Smooth muscle cell (in vitro differentiated cells): Measurements from ENCODE around the gene CDK17. TPM values are rescaled to one million over a fixed set of nuclear protein-coding genes. Genes with fewer than 3 reads are reported as not detected.

Experiments
- DNase-seq: peaks from one replicate; lab custom pipeline; 2025; ENCODE audit not compliant: unreplicated experiment; lab: John Stamatoyannopoulos, UW
- H2AFZ ChIP-seq: fragments of 200-600 bp; sonication (generic); 2 replicates; pipeline ENCODE4 v1.6.0; 2016; ENCODE audit warnings: antibody characterized with exemption, low read depth, mild to moderate bottlenecking
- H3F3A ChIP-seq: fragments of 200-600 bp; sonication (generic); 2 replicates; pipeline ENCODE4 v1.6.0; 2017; ENCODE audit warnings: antibody characterized with exemption, low read depth
- H3K27ac ChIP-seq: fragments of 200-600 bp; sonication (generic); 2 replicates; pipeline ENCODE4 v1.5.1; 2016; ENCODE audit warnings: low read depth, mild to moderate bottlenecking
- H3K27me3 ChIP-seq: fragments of 200-600 bp; sonication (generic); 2 replicates; pipeline ENCODE4 v1.6.1; 2016; ENCODE audit warnings: low read depth, mild to moderate bottlenecking
- H3K36me3 ChIP-seq: fragments of 200-600 bp; sonication (generic); 2 replicates; pipeline ENCODE4 v1.5.1; 2016; ENCODE audit warnings: low read depth
- H3K4me1 ChIP-seq: fragments of 200-600 bp; sonication (generic); 2 replicates; pipeline ENCODE4 v1.5.1; 2016; ENCODE audit warnings: low read depth
- H3K4me2 ChIP-seq: fragments of 200-600 bp; sonication (generic); 2 replicates; pipeline ENCODE4 v1.6.0; 2016; ENCODE audit warnings: mild to moderate bottlenecking
- H3K4me3 ChIP-seq: fragments of 200-600 bp; sonication (generic); 2 replicates; pipeline ENCODE4 v1.5.1; 2016; ENCODE audit warnings: mild to moderate bottlenecking
- H3K79me2 ChIP-seq: fragments of 200-600 bp; sonication (generic); 2 replicates; pipeline ENCODE4 v1.6.0; 2016; ENCODE audit warnings: low read depth, mild to moderate bottlenecking
- H3K9ac ChIP-seq: fragments of 200-600 bp; sonication (generic); 2 replicates; pipeline ENCODE4 v1.6.0; 2016; ENCODE audit warnings: low read depth
- H3K9me3 ChIP-seq: fragments of 200-600 bp; sonication (generic); replicated peaks from 2 replicates; pipeline ENCODE4 v1.5.1; 2016; ENCODE audit warnings: low read depth
- H4K20me1 ChIP-seq: fragments of 200-600 bp; sonication (generic); 2 replicates; pipeline ENCODE4 v1.6.0; 2016; ENCODE audit warnings: low read depth
- CTCF ChIP-seq: fragments of 200-600 bp; sonication (generic); IDR thresholded peaks from 2 replicates; pipeline ENCODE4 v1.5.1; 2017; ENCODE audit warnings: borderline replicate concordance, mild to moderate bottlenecking, antibody characterized with exemption; ENCODE audit not compliant: insufficient read depth, poor library complexity, severe bottlenecking
- WGBS: methylation state at CpG from one replicate; pipeline ENCODE4 v1.1.7; 2016; ENCODE audit warnings: low lambda C conversion rate; 5-methylcytosine and 5-hydroxymethylcytosine counted together
- polyA plus RNA-seq: library from polyadenylated mRNA; unstranded; fragments of >200 nt; fragmentation: Nextera tagmentation; extraction: Ambion mirVana; gene quantifications from 2 replicates; pipeline ENCODE4 v1.2.1, GENCODE V29; 2016
- total RNA-seq: library from RNA; depleted of rRNA; stranded (reverse); fragments of >200 nt; gene quantifications from 2 replicates; pipeline ENCODE4 v1.2.3, GENCODE V29; 2014

CDK17 gene
- total and polyA plus RNA-seq, 2 experiments from 2014 or later, result 16.0 to 49.8 TPM

- H3K27ac ChIP-seq, result peak overlapping the region; percentile 96
Measured at GRCh38 chr12:96399120-96399918, 920 bp downstream of the CDK17 start.

GRCh38 chr12:96398424-96399119 lies 1.7 kb downstream of the CDK17 start:
- TF ChIP-seq CTCF, result no peak
- peaks cover 21% of the 10 kb centered on the region for H3F3A ChIP-seq
- peaks cover 62% of the 10 kb centered on the region for H3K79me2 ChIP-seq
- no peaks in the 10 kb centered on the region for H3K9me3 ChIP-seq
- H3K4me2 ChIP-seq, result peak overlapping the region; percentile 98
- H3K36me3 ChIP-seq, result no peaks in the 10 kb centered on the region
- WGBS, result 7% methylated on average over 9 of the region's 9 CpGs
- peaks cover 35% of the 10 kb centered on the region for H3K4me1 ChIP-seq
- no peaks in the 10 kb centered on the region for H3K27me3 ChIP-seq
- peaks cover 56% of the 10 kb centered on the region for H4K20me1 ChIP-seq
- peak overlapping the region; percentile 35 for H2AFZ ChIP-seq
- peak overlapping the region; percentile 97 for H3K4me3 ChIP-seq
- peak overlapping the region; percentile 96 for H3K27ac ChIP-seq
- DNase-seq, result no peak
- H3K9ac ChIP-seq, result peak overlapping the region; percentile 99

More at GRCh38 chr12:96399120-96399918, 920 bp downstream of the CDK17 start:
- Histone ChIP-seq H3K27me3 (no peaks in the 10 kb centered on the region), H3K9ac (peak overlapping the region; percentile 99), H3K4me2 (peak overlapping the region; percentile 98), H4K20me1 (peaks cover 48% of the 10 kb centered on the region), H3K4me1 (peaks cover 35% of the 10 kb centered on the region), H3K36me3 (no peaks in the 10 kb centered on the region), H2AFZ (peak overlapping the region; percentile 84), H3F3A (peaks cover 21% of the 10 kb centered on the region), H3K79me2 (peaks cover 55% of the 10 kb centered on the region), H3K9me3 (no peaks in the 10 kb centered on the region), H3K4me3 (peak overlapping the region; percentile 97)
- TF ChIP-seq CTCF, result no peak
- peak; percentile 67 for DNase-seq
- WGBS, result under 1% methylated on average over 53 of the region's 70 CpGs

- Histone ChIP-seq H3F3A (peaks cover 21% of the 10 kb centered on the region), H4K20me1 (peaks cover 63% of the 10 kb centered on the region), H2AFZ (no peak overlapping the region), H3K27me3 (no peaks in the 10 kb centered on the region), H3K4me2 (peak overlapping the region; percentile 98), H3K36me3 (no peaks in the 10 kb centered on the region), H3K9me3 (no peaks in the 10 kb centered on the region), H3K4me3 (peak overlapping the region; percentile 97), H3K9ac (peak overlapping the region; percentile 99), H3K4me1 (peaks cover 35% of the 10 kb centered on the region), H3K79me2 (peaks cover 69% of the 10 kb centered on the region), H3K27ac (peak overlapping the region; percentile 96)
- no peak for DNase-seq
- WGBS, result 45% methylated on average over 4 of the region's 4 CpGs
- no peak for TF ChIP-seq CTCF
Measured at GRCh38 chr12:96397756-96398423, 2.3 kb downstream of the CDK17 start.
